GM12878 (cell line): ENCODE measurements around the gene HAUS6.
"Not testable (repeated sequence)": the region's sequence is repeated elsewhere in the genome, so short reads cannot be mapped to it uniquely, and the experiment has no call there.

ENCODE experiments used
- MEF2A ChIP-seq: IDR thresholded peaks from 2 replicates; pipeline ENCODE4 v1.6.1; 2011; ENCODE audit warnings: low read depth, mild to moderate bottlenecking, low read length, moderate library complexity; ENCODE audit not compliant: insufficient read depth
- NR2F1 ChIP-seq: fragments of 450-650 bp; conservative IDR thresholded peaks from 2 replicates; pipeline ENCODE4 v1.6.1; 2017; ENCODE audit warnings: mild to moderate bottlenecking

- TF ChIP-seq NR2F1, MEF2A: not testable (repeated sequence)
These were observed 81.1 kb downstream of the HAUS6 start for GRCh38 chr9:19021649-19022048.
